Parathyroid adenoma (tissue), 2 donors: ENCODE results near the gene CACNA1I.

ENCODE experiments used
- H2AFZ ChIP-seq: fragments of 300-600 bp; sonication (generic); one replicate; pipeline ENCODE4 v1.7.0; 2017; ENCODE audit warnings: antibody characterized with exemption, mild to moderate bottlenecking
- H3K27ac ChIP-seq: fragments of 300-600 bp; sonication (generic); one replicate; pipeline ENCODE4 v1.7.0; 2017
- H3K27me3 ChIP-seq: fragments of 300-600 bp; sonication (generic); one replicate; pipeline ENCODE4 v1.7.0; 2017; ENCODE audit warnings: low read length; ENCODE audit not compliant: control insufficient read depth, insufficient read depth
- H3K36me3 ChIP-seq: fragments of 300-600 bp; sonication (generic); one replicate; pipeline ENCODE4 v1.7.0; 2017; ENCODE audit warnings: low read length; ENCODE audit not compliant: control insufficient read depth, insufficient read depth
- H3K4me1 ChIP-seq: fragments of 300-600 bp; sonication (generic); one replicate; pipeline ENCODE4 v1.7.0; 2017; ENCODE audit warnings: control low read depth
- H3K4me2 ChIP-seq: fragments of 300-600 bp; sonication (generic); one replicate; pipeline ENCODE4 v1.7.0; 2017; ENCODE audit warnings: low read length
- H3K4me3 ChIP-seq: fragments of 300-600 bp; sonication (generic); one replicate; pipeline ENCODE4 v1.7.0; 2017; ENCODE audit warnings: low read depth, low read length
- H3K79me2 ChIP-seq: fragments of 300-600 bp; sonication (generic); one replicate; pipeline ENCODE4 v1.7.0; 2017; ENCODE audit warnings: control low read depth
- H3K9ac ChIP-seq: fragments of 300-600 bp; sonication (generic); one replicate; pipeline ENCODE4 v1.7.0; 2017; ENCODE audit warnings: mild to moderate bottlenecking
- H3K9me3 ChIP-seq: fragments of 300-600 bp; sonication (generic); one replicate; pipeline ENCODE4 v1.7.0; 2017; ENCODE audit warnings: low read length; ENCODE audit not compliant: control insufficient read depth
- CTCF ChIP-seq: fragments of 300-600 bp; sonication (generic); IDR thresholded peaks from one replicate; pipeline ENCODE4 v1.7.0; 2017; ENCODE audit warnings: antibody characterized with exemption, mild to moderate bottlenecking
- donor health status: primary hyperparathyroidism.

The CACNA1I gene

DNA sequence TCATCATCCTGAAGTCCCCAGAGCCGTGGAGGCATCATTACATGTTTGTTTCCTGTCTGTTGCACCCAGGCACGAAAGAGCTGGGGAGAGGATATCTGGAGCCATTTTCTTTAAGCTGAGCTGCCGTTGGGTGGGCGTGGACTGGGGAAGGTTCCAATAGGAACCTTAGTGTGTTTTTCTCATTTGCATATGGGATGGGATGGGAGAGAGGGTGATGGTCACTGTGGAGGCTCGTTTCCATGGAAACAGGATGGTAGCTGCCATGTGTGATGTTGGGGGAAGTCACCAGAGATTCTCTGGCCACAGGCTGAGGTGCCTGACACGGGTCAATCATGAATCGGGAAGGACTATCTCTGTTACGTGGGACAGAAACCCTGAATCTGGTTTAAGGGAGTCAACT, 39.7 kb downstream of the CACNA1I start:
- no peaks in the 10 kb centered on the region for H3K9me3 ChIP-seq
- H3K9ac ChIP-seq: no peak overlapping the region
- TF ChIP-seq CTCF: no peak
- no peaks in the 10 kb centered on the region for H3K27me3 ChIP-seq
- no peak overlapping the region for H3K4me3 ChIP-seq
- no peaks in the 10 kb centered on the region for H3K36me3 ChIP-seq
- no peaks in the 10 kb centered on the region for H3K4me1 ChIP-seq
- H3K27ac ChIP-seq: no peak overlapping the region
- no peak overlapping the region for H2AFZ ChIP-seq
- no peaks in the 10 kb centered on the region for H3K79me2 ChIP-seq
- H3K4me2 ChIP-seq: no peak overlapping the region

DNA sequence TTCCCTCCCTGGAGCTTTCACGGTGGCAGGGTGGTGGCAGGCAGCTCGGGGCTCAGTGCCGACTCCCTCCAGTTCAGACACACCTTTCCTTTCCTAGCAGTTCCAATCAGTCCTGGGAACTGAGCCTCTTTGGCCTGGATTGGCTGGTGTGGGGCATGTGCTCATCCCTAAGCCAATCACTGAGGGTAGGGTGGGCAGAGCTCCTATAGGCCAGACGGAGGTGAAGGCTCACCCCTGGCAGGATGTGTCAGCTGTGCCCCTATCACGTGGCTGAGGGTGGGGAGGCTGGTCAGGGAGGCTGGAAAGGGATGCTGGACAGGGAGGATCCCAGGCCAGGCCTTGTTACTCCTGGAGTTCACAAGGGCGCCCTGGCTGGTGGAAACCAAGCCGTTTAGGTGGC, 40.2 kb downstream of the CACNA1I start:
- H3K4me2 ChIP-seq: no peak overlapping the region
- TF ChIP-seq CTCF: no peak

GRCh38 chr22:39611360-39611759, 40.8 kb downstream of the CACNA1I start:
- Histone ChIP-seq H3K79me2 (no peaks in the 10 kb centered on the region), H2AFZ (no peak overlapping the region), H3K4me2 (no peak overlapping the region), H3K4me1 (no peaks in the 10 kb centered on the region), H3K9ac (no peak overlapping the region), H3K9me3 (no peaks in the 10 kb centered on the region), H3K4me3 (no peak overlapping the region), H3K27me3 (no peaks in the 10 kb centered on the region), H3K36me3 (no peaks in the 10 kb centered on the region), H3K27ac (no peak overlapping the region)
- no peak for TF ChIP-seq CTCF

More for the DNA sequence above, 40.2 kb downstream of the CACNA1I start:
- no peaks in the 10 kb centered on the region for H3K9me3 ChIP-seq
- no peak overlapping the region for H2AFZ ChIP-seq
- no peak overlapping the region for H3K27ac ChIP-seq
- H3K4me1 ChIP-seq: no peaks in the 10 kb centered on the region
- H3K79me2 ChIP-seq: no peaks in the 10 kb centered on the region
- H3K36me3 ChIP-seq: no peaks in the 10 kb centered on the region
- H3K4me3 ChIP-seq: no peak overlapping the region
- no peaks in the 10 kb centered on the region for H3K27me3 ChIP-seq
- H3K9ac ChIP-seq: no peak overlapping the region

- Histone ChIP-seq H3K4me2 (no peak overlapping the region), H3K27me3 (no peaks in the 10 kb centered on the region), H3K27ac (no peak overlapping the region), H2AFZ (no peak overlapping the region), H3K4me1 (no peaks in the 10 kb centered on the region), H3K36me3 (no peaks in the 10 kb centered on the region), H3K9ac (no peak overlapping the region), H3K79me2 (no peaks in the 10 kb centered on the region), H3K4me3 (no peak overlapping the region), H3K9me3 (no peaks in the 10 kb centered on the region)
- TF ChIP-seq CTCF: no peak
Observed at GRCh38 chr22:39612811-39613548, 42.4 kb downstream of the CACNA1I start.

DNA sequence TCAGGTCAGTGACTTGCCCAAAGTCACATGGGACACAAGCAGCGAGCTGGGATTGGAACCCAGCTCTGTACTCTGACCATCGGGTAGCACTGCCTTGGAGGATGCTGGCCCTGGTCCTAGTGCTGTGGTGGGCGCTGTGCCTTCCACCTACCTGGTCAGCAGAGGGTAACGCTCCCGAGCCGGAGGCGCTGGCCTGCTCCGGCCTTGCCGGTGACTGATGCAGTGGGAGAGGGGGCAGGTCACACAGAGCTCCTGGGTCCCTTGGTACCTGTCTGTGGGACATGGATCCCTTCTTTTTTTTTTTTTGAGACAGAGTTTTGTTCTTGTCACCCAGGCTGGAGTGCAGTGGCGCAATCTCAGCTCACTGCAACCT, 43.0 kb downstream of the CACNA1I start:
- no peaks in the 10 kb centered on the region for H3K36me3 ChIP-seq
- no peak overlapping the region for H3K9ac ChIP-seq
- no peak overlapping the region for H2AFZ ChIP-seq
- no peak overlapping the region for H3K27ac ChIP-seq
- H3K27me3 ChIP-seq: no peaks in the 10 kb centered on the region
- no peaks in the 10 kb centered on the region for H3K9me3 ChIP-seq
- H3K4me3 ChIP-seq: no peak overlapping the region
- no peaks in the 10 kb centered on the region for H3K4me1 ChIP-seq
- H3K79me2 ChIP-seq: no peaks in the 10 kb centered on the region
- H3K4me2 ChIP-seq: no peak overlapping the region
- TF ChIP-seq CTCF: no peak
